Epidermal melanocyte (primary cell): Measurements from ENCODE around the gene ADISSP.

Experiments
- DNase-seq: peaks from one replicate; pipeline ENCODE4 v3.0.0; 2011; ENCODE audit warnings: low spot score; ENCODE audit not compliant: insufficient read length

Gene ADISSP

GRCh38 chr20:3767427-3768341, at the start of gene ADISSP:
TSS of gene ADISSP (minus strand) at chr20:3767753. CDS start at chr20:3760100, 7,653 bp downstream.
- DNase-seq = peak; percentile 96

GRCh38 chr20:3815703-3816315, 48.3 kb upstream of the ADISSP start:
- no peak for DNase-seq

- no peak for DNase-seq
These were observed 47.5 kb upstream of the ADISSP start for GRCh38 chr20:3814928-3815495.

GRCh38 chr20:3813848-3814581, 46.5 kb upstream of the ADISSP start:
- DNase-seq = no peak

GRCh38 chr20:3812975-3813847, 45.7 kb upstream of the ADISSP start:
- DNase-seq = no peak

GRCh38 chr20:3812259-3812681, 44.7 kb upstream of the ADISSP start:
- no peak for DNase-seq

GRCh38 chr20:3811467-3812258, 44.1 kb upstream of the ADISSP start:
- DNase-seq = peak; percentile 91

GRCh38 chr20:3808544-3808943, 41.0 kb upstream of the ADISSP start:
- no peak for DNase-seq

- no peak for DNase-seq
These were observed 37.2 kb upstream of the ADISSP start for GRCh38 chr20:3804781-3805180.

GRCh38 chr20:3804254-3804751, 36.8 kb upstream of the ADISSP start:
- no peak for DNase-seq

- no peak for DNase-seq
These were observed 36.3 kb upstream of the ADISSP start for GRCh38 chr20:3803854-3804253.

- no peak for DNase-seq
These were observed 35.7 kb upstream of the ADISSP start for GRCh38 chr20:3803289-3803688.

GRCh38 chr20:3802524-3803239, 35.1 kb upstream of the ADISSP start:
- DNase-seq = no peak

GRCh38 chr20:3801846-3802245, 34.3 kb upstream of the ADISSP start:
- DNase-seq = no peak

- no peak for DNase-seq
These were observed 33.7 kb upstream of the ADISSP start for GRCh38 chr20:3801299-3801698.

- DNase-seq = no peak
These were observed 33.3 kb upstream of the ADISSP start for GRCh38 chr20:3800878-3801260.

- no peak for DNase-seq
These were observed 32.8 kb upstream of the ADISSP start for GRCh38 chr20:3800256-3800877.

- no peak for DNase-seq
These were observed 31.3 kb upstream of the ADISSP start for GRCh38 chr20:3798908-3799248.

GRCh38 chr20:3798373-3798768, 30.8 kb upstream of the ADISSP start:
- DNase-seq = no peak
